ENCODE measurements around the gene NEU1.

The NEU1 gene

DNA sequence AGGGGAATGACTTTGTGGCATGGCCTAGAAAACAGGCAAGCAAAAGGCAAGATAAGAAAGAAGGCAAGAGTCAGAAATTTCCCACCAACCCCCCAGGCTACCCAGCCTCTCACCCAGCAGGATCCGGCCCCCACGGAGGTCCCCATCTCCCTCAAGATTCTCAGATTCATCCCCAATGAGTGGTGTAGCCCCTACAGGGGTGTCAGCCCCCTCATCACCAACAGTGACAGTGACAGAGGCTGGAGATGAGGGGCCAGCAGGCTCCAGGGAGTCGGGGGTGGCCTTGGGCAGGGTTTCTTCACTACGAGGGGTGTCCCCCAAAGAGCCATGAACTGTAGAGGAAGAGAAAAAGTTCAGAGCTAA lies 33.9 kb upstream of the NEU1 start:
- DNase-seq (ENCODE audit: low read depth in 2 of 2), result no peak

DNA sequence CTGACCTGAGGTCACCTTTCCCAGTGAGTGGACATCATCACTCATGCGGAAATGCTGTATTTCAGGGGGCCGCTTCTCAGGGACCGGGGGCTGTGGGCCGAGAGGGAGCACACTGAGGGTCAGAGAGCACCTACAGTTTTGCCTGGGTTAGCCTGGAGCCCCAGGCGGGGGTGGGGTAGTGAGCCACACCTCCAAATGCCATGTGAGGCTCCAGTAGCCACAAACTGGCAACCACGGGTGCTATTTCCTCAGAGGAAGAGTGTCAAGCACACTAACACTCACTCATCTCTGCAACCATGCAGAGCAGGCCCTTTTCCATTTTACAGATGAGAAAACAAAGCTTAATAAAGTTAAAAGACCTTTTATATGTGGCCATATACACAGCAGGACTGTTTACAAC lies 30.2 kb upstream of the NEU1 start:
- DNase-seq (ENCODE audit: low read depth in 2 of 2), result no peak

GRCh38 chr6:31889331-31889972 lies 26.8 kb upstream of the NEU1 start:
- DNase-seq (ENCODE audit: low read depth in 2 of 2), result no peak

- DNase-seq (ENCODE audit: low read depth in 2 of 2), result no peak
Measured at GRCh38 chr6:31888276-31889258, 25.9 kb upstream of the NEU1 start.

- DNase-seq (ENCODE audit: low read depth in 2 of 2), result no peak
Measured at GRCh38 chr6:31887173-31888007, 24.8 kb upstream of the NEU1 start.

DNA sequence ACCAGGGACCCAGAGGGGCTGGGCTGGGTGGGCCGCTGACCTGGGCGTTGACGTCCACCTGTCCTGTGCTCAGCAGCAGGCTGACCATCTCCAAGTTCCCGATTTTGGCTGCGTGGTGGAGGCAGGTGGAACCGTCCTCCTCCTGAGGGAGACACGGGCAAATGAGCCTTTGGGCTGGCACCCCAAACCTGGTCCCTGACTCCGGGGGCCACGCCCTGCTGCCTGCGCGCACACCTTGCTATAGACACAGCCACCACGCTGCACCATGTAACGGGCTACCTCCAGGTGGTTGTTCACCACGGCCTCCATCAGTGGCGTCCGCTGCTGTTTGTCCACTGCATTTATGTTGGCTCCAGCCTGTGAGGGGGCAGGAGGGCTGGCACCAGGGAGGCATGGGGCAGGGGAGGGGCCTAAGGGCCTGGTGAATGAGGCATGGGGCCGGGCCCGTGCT lies 23.9 kb upstream of the NEU1 start:
- DNase-seq (ENCODE audit: low read depth in 2 of 2), result no peak

- no peak for DNase-seq (ENCODE audit: low read depth in 2 of 2)
Measured at GRCh38 chr6:31884528-31885035, 22.0 kb upstream of the NEU1 start.

GRCh38 chr6:31883676-31884075 lies 21.1 kb upstream of the NEU1 start:
- DNase-seq (ENCODE audit: low read depth in 2 of 2), result no peak

DNA sequence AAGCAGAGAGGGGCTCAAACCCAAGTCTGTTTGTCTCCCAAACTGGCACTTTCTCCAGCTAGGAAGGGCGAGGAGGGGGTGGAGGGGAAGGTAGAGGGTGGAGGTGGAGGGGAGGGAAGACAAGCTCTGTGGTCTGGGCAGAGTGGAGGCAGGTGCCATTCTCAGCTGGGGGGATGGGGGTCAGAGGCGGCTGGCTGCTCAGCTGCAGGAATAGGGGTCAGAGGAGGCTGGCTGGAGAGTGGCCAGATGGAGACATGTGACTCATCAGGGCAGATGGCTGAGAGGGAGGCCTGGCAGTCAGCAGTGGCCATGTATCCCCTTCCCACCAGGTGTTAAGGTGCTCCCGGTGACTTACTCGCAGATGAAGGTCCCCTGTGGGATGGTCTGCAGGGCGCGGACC lies 19.7 kb upstream of the NEU1 start:
- no peak for DNase-seq (ENCODE audit: low read depth in 2 of 2)

DNA sequence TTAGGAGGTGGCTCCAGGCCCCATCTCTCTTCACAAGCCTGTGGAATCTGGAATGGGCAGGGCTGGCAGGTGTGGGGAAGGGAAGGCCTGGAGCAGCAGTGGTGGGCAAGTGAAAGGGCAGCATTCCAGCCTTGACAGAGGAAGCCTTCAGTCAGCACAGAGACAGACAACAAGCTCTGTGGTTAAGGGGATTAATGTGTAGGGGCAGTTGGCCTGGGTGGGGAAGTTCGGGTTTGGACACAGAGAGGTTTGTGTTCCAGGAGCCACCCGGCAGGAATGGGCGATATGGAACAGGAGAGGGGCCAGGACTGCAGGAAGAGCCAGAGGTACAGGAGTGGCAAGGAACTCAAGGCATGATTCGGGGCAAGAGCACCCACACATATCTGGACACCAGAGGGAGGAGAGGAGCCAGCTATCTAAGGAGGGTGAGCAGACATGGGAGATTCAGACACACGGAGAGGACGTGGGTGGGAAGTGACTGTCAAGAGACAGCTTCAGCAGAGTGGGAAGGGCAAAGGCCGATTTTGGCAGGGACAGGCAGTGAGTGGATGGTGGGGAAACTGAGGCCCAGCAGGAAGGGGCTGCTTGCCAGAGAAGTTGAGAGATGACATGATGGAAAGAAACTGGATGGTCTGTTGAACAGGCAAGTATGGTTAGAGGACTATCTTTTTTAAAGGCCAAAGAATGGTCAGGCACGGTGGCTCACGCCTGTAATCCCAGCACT lies 18.7 kb upstream of the NEU1 start:
- no peak for DNase-seq (ENCODE audit: low read depth in 2 of 2)

DNA sequence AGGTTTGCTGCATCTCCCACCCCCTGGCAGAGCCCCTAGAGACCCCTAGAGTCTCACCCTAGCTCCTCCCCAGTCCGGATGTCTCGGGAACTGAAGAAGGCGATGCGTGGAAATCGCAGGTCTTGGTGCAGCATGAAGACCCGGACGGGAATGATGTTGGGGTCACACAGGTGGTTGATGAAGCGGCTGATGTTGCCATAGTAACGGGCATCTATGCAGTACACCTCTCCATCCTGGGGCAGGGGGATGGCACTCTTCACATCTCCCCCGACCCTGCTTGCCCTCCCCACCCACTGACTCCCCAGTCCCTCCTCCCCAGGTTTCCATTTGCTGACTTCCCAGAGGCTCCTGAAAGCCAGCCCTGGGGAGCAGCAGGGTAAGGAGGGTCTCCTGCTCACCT lies 18.0 kb upstream of the NEU1 start:
- DNase-seq (ENCODE audit: low read depth in 2 of 2), result no peak

- DNase-seq (ENCODE audit: low read depth in 2 of 2), result no peak
Measured at GRCh38 chr6:31879901-31880300, 17.3 kb upstream of the NEU1 start.

- no peak for DNase-seq (ENCODE audit: low read depth in 2 of 2)
Measured at GRCh38 chr6:31879143-31879542, 16.5 kb upstream of the NEU1 start.

DNA sequence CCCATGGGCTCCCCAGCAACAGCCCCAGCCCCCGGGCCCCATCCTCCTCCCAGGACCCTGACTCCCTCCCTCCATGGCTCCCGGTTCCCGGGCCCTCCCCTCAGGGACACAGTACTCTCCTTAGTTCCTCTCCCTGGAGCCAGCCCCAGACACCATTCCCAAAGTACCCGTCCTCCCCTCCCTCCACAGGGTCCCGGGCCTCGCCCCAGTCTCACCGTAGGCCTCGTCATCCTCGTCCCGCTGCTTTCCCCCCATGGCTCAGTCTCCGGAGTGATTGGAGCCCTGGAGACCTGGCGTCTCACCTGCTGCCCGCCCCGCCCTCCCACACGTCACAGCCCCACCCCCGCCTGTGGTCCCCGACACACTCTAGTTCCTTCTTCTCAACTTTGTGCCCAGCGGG lies 16.1 kb upstream of the NEU1 start, which contains the start of gene SLC44A4:
SLC44A4 (minus strand) TSS at position 272 of the 400 bp plus-strand sequence; CDS start at position 255, 17 bp downstream.
- DNase-seq (ENCODE audit: low read depth in 2 of 2), result no peak

DNA sequence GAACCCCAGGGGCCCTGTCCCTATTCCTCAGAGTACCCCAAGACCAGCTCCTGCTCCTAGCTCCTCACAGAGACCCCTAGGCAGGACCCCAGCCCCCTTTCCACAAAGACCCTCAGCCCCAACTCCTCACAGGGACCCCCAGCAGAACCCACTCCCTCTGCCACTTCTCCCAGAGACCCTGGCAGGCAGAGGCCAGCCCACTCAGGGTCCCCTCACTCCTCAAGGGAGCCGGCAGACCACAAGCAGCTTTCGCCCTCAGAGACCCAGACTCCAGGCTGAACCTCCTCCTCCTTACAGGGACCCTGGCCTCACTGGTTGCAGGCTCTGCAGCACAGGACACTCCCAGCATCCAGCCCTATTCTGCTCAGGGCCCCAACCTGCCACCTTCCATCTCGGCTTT lies 15.6 kb upstream of the NEU1 start:
- DNase-seq (ENCODE audit: low read depth in 2 of 2), result no peak

DNA sequence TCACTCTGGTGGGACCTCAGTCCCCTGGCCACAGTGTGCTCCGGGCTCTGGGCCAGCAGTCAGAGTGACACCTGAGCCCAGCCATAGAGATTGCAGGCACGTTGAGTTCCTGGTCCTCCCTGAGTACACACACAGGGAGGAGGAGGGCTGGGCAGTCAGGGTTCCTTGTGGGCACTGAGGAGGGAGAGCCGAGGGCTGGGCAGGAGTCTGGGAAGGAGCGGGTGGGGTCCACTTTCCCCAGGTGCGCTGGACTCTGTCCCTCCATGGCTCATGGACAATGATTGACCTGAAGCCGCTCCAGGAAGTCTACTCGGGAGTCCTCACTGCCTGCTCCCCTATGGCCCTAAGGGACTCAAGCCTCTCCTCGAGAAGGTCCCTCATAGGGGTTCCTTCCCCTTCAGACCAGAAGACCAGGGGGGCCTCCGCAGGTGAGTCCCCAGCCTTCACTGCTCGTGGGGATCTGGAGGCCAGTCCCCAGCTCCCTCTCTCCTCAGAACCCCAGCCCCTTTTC lies 15.1 kb upstream of the NEU1 start:
- DNase-seq (ENCODE audit: low read depth in 2 of 2), result no peak

- no peak for DNase-seq (ENCODE audit: low read depth in 2 of 2)
Measured at GRCh38 chr6:31877125-31877650, 14.6 kb upstream of the NEU1 start.

DNA sequence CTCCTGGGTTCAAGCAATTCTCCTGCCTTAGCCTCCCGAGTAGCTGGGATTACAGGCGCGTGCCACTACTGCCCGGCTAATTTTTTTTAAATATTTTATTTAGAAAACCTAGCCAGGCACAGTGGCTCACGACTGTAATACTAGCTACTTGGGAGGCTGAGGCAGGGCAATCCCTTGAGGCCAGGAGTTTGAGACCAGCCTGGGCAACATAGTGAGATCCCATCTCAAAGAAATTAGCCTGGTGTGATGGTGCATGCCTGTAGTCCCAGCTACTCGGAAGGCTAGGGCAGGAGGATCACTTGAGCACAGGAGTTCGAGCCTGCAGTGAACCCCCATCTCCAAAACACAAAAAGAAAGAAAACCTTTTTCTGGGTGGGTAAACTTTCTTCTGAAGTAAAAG lies 13.7 kb upstream of the NEU1 start:
- DNase-seq (ENCODE audit: low read depth in 2 of 2), result no peak

GRCh38 chr6:31875877-31876276 lies 13.3 kb upstream of the NEU1 start:
- no peak for DNase-seq (ENCODE audit: low read depth in 2 of 2)

DNA sequence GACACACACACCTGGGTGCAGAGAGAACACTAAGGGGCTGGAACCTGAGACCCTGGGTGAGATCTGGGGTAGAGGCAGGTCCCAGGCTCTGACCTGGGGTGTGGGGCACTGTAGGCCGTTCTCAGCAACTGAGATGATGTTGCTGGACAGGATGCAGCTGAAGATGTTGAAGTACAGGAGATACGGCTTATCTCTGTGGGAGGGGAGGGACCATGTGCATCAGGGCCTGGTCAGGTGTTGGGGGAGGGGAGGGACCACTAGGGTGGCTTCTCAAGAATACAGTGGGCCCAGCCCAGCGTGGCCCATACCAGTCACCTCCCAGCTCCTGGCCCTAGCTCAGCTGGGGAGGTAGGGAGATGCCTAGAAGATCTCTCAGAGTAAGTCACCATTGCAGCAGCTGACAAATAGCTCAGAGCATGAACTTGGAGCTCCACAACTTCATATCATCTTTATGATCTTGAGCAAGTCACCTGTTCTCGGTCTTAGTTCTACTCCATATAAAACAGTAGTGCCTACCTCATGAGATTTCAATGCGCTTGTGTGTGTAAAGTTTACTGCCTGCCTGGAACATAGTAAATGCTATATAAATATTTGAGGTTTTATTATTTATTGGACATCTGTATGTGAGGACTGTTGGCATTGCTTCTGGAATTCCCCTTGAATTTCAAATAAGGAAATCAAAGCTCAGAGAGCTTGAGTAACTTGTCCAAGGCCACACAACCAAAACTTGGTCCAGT lies 12.4 kb upstream of the NEU1 start:
- DNase-seq (ENCODE audit: low read depth in 2 of 2), result no peak

All from stimulated activated CD8-positive, alpha-beta memory T cell treated with anti-CD3 and anti-CD28 coated beads, Interleukin-15, amount 100 ng/mL, for 4 hours (primary cell).